HepG2 (cell line): ENCODE data around the gene ZMPSTE24.

Source experiments
- EZH2 ChIP-seq: conservative IDR thresholded peaks from 2 replicates; pipeline ENCODE4 v1.6.1; 2012; ENCODE audit warnings: mild to moderate bottlenecking, low read depth, low read length, moderate library complexity
- KDM4B ChIP-seq: sonication (generic); formaldehyde crosslinking; IDR thresholded peaks from 2 replicates; pipeline ENCODE4 v1.4.0; 2020; ENCODE audit warnings: missing genetic modification reagents

DNA sequence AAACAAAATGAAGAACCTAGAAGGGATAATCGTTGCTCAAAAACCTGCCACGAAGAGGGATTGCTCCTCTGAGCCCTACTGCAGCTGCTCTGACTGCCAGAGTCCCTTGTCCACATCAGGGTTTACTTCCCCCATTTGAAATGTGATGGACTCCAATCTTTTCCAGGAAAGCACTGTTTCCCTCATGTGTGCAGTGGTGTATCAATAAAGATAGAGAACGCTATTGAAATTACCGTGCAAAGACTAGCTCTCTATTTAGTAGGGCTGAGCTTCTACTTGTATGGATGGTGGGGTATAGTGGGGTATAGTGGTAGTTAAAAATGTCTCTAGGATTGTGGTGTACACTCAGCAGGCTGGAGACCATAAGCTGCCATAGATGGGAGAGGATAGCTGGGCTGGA, 6.6 kb upstream of the ZMPSTE24 start:
- TF ChIP-seq EZH2 (no peak), KDM4B (CRISPR knock-in tag) (no peak)
